T-helper 22 cell (primary cell): ENCODE measurements around the gene MARCHF3.
"Not testable (repeated sequence)": the region's sequence is repeated elsewhere in the genome, so short reads cannot be mapped to it uniquely, and the experiment has no call there.

Experiments
- DNase-seq: peaks from one replicate; pipeline ENCODE4 v3.0.0-alpha.2; 2020; ENCODE audit warnings: low read depth

The MARCHF3 gene

DNA sequence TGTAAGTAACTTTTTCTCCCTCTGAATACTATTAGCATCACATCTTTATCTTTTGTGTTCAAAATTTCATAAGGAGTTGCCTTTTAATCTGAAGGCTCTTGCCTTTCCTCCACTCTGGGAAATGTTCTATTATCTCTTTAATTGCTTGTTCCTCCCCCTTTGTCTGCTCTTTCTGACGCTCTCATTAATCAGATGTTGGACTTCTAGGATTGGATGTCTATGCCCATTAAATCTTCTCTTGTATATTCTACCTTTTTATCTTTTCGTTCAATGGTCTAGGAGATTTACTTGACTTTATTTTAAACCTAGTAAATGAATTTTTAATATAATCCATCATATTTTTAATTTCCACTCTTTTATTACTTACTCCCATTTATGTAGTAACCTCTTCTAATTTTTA is 76.7 kb downstream of the MARCHF3 start:
- no peak for DNase-seq

GRCh38 chr5:126949475-126949874 is 80.9 kb downstream of the MARCHF3 start:
- no peak for DNase-seq

DNA sequence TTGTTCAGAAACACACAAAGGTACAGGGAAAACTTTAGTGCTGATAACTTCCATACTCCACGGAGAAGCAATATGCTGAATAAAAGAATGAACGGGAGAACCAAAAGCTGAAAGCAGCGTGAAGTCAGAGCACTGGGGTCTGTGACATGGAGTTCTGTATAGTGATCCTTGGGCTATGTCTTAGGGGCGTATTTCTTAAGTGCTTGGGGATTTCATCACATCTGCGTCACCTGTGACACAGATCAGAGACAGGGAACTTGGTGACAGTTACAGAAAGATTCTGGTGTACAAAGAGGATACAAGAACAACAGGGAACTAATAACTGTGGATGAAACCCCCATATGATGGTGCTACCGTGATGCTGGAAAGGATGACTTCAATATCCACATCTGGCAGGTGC is 81.9 kb downstream of the MARCHF3 start:
- DNase-seq, result no peak

DNA sequence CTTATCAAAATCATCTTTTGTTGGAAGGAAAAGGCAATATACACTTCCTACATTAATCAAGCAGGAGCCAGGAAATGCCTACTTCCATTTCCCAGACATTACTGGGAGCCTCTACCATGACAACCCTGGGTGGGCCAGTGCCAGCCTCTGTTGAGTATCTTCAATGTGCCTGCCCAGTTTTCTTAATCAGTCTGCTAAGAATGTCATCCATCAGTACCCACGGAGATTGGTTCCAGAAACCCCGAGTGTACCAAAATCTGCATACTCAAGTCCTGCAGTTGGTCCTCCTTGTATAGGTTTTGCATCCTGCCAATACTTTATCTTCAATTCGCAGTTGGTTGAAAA is 82.4 kb downstream of the MARCHF3 start:
- no peak for DNase-seq

DNA sequence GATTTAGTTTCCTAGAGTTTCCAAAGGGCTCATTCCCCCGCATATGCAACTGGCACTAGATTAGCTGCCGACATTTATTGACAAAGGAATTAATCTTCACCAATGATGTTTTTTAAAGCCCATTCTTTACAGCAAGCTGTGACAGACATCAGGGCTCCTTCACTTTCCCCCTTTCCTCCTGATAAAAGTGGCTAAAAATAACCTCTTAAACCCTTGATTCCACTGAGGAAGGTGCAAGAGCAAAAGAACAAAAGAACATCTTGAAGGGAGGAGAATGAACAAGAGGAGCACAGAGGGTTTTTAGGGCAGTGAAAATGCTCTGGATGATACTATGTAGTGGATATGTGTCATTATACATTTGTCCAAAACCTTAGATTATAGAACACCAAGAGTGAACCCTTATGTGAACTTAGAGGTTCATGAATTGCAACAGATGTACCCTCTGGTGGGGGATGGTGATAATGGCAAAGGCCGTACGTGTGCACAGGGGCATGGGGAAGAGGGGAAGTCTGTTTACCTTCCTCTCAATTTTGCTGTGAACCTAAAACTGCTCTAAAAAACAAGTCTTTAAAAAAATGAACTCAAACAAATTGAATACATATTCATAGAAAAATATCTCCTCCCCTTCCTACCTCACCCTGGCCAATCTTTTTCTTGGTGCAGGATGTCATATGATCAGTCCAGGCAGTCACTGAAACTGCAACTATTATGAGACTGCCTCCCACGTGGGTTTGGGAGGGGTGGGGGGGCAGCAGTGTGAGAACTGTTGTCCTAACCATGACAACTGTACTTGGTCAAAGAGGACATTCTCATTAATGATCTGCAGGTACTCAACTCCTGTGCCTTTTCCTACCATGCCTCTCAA is 83.0 kb downstream of the MARCHF3 start:
- DNase-seq, result no peak

DNA sequence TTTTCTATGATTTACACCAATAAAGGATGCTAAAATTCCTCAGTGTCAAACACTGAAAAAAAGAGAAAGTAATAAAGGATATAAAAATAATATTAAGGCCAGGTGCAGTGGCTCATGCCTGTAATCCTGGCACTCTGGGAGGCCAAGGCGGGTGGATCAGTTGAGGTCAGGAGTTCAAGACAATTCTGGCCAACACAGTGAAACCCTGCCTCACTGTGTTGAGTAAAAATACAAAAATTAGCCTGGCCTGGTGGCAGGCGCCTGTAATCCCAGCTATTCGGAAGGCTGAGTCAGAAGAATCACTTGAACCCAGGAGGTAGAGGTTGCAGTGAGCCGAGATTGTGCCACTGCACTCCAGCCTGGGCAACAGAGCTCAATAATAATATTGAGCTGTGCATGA is 87.5 kb downstream of the MARCHF3 start:
- not testable (repeated sequence) for DNase-seq

GRCh38 chr5:126941403-126941802 is 89.0 kb downstream of the MARCHF3 start:
- DNase-seq, result no peak

GRCh38 chr5:126939887-126940286 is 90.5 kb downstream of the MARCHF3 start:
- no peak for DNase-seq

- DNase-seq, result no peak
Observed at GRCh38 chr5:126938466-126938865, 91.9 kb downstream of the MARCHF3 start.

GRCh38 chr5:126937771-126938170 is 92.6 kb downstream of the MARCHF3 start:
- no peak for DNase-seq

DNA sequence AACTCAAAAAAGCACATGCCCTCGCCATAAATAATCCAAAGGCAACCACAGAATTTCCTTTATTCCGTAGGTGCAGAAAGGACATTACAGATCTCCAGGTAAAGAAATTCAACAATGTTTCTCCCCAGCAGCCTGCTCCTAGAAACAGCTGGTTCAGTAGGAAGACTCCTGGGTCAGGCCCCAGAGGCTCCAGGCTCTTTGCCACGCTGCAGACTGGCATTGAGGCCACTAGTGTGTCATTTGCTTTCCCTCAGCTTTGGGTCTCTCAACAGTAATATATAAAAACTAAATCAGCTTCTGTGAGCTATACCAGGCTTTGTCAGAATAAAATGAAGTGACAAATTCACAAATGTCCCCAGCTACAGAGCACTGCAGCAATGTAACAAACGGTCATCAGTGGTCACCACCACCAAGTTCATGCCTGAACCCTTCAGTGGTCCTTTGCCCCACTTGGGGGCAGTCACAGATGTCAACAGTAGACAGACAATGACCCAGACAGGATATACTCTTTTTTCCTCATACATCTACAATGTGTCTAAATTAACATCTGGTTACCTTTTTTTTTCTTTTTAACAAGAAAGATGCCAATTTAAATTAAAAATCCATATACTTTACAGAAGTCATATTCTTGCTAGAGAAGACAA is 93.5 kb downstream of the MARCHF3 start:
- no peak for DNase-seq

DNA sequence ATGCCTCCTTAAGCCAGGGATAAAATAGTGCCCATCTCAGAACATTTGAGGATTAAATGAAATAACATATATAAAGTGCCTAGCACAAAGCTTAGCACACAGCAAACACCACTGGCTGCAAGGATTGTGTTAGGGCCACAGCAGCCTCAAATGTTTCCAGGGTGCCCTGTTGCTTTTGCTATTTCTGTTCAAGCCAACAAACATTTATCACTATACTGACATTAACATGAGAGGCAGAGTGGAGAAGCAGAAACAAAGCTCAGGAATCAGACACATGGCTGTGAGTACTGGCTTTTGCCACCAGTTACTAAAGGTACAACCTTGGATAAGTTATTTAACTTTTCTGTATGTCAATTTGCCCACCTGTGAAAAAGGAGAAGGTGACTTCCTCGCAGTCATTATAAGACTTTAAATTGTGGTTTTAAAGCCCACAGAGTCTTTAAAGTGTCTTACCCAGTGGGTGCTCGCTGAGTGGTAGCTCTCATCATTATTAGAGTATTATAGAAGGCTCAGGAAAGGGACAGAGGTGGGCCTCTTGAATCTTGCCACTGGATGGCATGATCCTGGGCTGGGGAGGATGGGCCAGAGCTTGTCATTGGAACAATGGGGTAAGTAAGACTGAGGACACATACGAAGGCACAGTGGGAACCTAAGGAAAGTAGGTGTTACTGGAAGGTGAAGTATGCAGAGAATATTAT is 98.2 kb downstream of the MARCHF3 start:
- no peak for DNase-seq

DNA sequence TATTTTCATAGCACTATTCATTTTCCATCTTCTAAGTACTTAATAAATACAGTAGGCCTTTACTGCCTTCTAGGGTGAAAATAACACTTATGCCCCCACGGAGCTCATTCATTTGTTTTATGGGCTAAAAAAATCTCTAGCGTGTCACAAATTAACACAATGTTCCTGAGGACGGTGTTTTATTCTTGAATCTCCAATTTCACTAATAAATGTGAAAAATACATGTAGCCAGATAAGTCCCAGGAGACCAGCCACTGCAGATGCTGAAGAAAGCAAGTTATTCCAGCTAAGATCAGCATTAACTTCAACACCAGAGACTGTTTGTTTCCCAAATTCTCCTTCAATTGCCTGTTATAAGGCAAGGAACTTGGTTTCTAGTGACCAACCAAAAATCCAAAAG is 102.3 kb downstream of the MARCHF3 start:
- DNase-seq, result no peak

DNA sequence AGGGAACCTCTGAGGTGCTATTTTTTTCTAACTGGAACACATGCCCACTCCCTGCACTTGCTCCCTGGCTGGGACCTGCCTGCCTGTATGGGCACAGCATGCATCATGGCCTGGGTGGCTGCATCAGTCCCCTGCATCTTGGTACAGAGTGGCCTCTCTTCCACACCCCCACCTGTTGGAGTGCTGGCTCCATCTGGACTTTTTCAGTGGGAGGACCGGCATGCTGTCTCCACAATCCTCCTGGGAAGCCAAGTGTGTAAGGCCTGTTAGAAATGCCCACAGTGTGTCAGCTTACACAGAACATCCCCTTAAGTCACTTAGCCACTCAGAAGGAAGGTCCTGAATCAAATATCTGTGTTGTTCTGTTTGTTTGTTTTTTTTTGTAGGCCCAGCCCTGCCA is 102.9 kb downstream of the MARCHF3 start:
- DNase-seq, result no peak

- no peak for DNase-seq
Observed at GRCh38 chr5:126926187-126926586, 104.2 kb downstream of the MARCHF3 start.

- DNase-seq, result no peak
Observed at GRCh38 chr5:126925482-126925881, 104.9 kb downstream of the MARCHF3 start.

GRCh38 chr5:126924331-126925033 is 105.9 kb downstream of the MARCHF3 start:
- no peak for DNase-seq

DNA sequence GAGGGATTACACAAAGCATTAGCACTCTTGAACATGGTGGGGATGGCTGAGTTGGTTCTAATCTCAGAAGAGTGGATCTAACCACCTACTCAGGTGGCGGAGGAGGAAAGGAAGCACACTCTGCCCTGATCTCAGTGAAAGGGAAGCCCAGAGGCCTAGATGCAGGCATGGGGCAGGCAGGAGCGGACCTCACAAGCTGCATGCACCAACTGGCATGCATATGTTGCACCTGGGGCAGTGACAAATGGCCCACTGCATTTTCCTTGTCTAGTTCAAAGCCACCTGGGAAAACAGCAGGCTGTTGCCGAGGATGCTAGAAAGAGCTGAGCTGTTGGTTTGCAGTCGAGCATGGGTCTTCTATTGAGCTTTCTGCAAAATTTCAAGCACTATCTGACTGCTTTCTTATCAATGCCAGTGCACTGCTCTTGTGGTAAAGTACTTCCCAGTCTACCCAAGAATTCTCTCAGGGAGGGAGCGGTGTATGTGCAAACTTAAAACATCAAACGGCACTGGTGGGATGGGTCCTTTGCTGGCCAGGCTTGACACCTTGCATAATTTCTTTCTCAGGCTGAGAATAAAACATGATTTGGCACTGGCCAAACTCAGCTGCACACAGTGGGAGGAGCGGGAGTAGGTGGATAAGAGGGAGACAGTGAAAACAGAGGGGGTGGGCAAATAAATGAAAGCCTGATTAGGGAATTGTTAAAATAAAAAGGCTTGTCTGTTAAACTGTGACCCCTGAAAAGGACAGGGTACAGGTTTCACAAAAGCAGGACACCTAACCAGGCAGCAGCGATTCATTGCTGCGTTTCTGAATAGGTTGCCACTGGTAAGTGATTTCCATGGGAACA is 108.9 kb downstream of the MARCHF3 start:
- DNase-seq, result no peak

GRCh38 chr5:126920291-126920690 is 110.1 kb downstream of the MARCHF3 start:
- DNase-seq, result no peak

DNA sequence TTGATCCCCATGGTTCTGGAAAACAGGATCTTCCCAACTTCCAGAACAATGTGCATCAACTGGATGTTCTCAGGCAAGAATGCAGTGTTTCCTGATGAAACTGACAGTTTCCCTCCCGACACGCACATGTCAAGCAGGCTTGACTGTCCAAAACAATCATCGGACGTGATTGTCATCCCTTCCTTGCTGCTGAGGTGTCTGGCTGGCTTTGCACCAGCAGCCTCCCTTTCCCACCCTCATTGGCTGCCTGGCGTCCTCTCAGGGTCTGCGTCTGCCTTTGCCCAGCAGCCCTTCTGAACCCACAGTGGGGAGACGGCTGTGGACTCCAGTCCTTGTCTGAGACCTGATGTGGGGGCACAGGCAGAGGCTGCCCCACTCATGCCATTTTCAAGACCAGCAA is 110.8 kb downstream of the MARCHF3 start:
- DNase-seq, result no peak

DNA sequence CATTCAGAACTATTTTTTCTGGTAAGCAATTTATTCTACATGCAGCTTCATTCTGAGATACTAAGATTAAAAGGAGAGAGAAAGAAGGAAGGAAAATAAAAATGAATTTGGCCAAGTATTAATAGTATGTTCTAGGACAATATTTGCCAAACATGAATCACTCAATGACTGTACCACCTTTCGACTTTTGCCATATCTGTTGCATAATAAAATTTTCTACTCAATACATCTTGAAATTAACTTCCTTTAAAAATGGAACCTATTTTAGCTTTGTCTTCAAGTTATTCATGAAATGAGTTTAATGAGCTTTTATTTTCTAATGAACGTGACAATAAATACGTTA is 111.8 kb downstream of the MARCHF3 start:
- DNase-seq, result no peak
